GM11168 (cell line): ENCODE data around the gene SDHAF3.
"Not testable (repeated sequence)": the region's sequence is repeated elsewhere in the genome, so short reads cannot be mapped to it uniquely, and the experiment has no call there.

Experiments
- in situ Hi-C: fragments of 300-500 bp; cut with MboI; formaldehyde crosslinking; loops from one replicate; pipeline ENCODE4 v1.12.0; 2022; ENCODE audit warnings: low sequenced_read_pairs; ENCODE audit not compliant: unreplicated experiment

Gene SDHAF3

DNA sequence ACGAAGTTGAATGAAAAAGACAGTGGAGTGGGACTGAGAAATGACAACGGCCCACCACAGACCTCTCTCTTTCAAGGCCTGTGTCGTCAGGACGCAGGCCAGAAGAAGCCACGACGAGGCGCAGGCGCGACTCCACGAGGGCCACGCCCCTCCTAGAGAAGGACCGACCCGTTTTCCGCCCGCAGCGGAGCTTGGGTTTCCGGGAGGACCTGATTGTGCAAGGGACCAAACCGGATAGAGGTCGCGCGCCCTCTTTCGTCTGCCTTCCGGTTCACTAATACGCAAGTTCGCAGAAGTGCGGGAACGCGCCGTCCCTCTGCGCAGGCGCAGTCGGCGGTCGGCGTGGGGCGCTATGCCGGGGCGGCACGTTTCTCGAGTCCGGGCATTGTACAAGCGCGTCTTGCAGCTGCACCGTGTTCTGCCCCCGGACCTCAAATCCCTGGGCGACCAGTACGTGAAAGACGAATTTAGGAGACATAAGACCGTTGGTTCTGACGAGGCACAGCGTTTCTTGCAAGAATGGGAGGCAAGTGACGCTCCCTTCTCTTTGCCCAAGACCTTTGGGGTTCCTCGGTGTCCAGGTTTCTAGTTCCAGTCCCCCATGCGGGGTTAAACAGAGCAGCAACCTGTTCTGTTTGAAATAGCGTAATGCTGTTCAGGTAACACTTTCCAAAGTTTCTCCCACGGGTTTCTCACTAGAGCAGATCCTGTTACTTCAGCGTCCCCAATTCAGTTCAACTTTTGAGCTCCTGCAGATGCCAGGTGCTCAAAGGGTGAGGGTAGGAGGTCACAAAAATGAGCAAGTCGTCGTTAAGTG is at the start of gene SDHAF3:
Gene SDHAF3 (plus strand): TSS at position 327 of the 817 bp plus-strand sequence. CDS start 26 bp downstream, at position 353.
- in situ Hi-C loops: loop anchor here (10.0 kb wide), 1 partner anchor 727 kb away; no protein-coding TSS in a partner anchor

DNA sequence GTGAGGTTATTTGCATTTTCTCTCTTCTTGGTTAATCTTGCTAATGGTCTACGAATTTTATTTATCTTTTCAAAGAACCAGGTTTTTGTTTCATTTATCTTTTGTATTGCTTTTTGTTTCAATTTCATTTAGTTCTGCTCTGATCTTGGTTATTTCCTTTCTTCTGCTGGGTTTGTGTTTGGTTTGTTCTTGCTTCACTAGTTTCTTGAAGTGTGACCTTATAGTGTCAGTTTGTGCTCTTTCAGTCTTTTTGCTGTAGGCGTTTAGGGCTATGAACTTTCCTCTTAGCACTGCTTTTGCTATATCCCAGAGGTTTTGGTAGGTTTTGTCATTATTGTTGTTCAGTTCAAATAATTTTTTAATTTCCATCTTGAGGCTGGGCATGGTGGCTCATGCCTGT is 45.5 kb upstream of the SDHAF3 start:
- in situ Hi-C loops: not testable (repeated sequence)

GRCh38 chr7:97075928-97076327 is 41.6 kb upstream of the SDHAF3 start:
- in situ Hi-C loops: no loop called here

DNA sequence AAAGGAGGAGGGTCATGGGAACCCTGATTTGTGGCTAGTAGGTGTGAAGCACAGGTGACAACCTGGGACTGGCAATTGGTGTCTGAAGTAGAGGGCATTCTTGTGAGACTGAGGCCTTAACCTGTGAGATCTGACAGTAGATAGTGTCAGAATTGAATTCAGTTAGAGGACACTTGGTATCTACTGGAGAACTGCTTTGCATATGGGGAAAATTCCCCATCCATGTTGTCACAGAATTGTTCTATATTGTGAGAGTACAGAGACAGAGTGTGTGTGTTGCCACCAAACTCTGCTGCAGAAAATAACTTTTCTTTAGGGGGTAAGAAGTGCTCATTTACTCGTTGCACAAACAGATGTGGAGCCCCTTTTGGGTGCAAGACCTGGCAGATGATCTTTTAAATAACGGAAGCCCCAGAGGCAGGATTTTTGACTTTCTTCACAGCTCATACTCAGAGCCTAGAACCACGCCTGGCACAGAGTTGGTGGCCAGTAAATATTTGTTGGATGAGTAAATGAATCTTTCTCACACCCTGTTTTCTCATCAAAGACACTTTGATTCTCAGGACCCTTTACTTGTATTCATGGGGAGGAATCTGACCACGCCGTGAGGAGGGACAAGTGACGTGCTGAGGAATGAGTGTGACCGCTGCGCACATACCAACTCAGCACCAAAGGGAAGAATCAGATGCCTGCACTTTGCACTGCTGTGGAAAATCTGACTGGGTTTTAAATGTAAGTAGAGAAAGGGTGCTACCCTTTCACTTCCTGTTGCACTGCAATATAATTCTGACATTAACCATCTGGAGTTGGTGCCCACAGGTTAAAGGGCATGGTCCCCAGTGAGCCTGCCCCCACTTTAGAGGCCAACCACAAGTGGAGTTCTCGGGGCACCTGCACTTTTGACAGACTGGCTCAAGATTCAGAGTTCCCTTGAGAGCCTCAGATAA is 39.2 kb upstream of the SDHAF3 start:
- in situ Hi-C loops: no loop called here

DNA sequence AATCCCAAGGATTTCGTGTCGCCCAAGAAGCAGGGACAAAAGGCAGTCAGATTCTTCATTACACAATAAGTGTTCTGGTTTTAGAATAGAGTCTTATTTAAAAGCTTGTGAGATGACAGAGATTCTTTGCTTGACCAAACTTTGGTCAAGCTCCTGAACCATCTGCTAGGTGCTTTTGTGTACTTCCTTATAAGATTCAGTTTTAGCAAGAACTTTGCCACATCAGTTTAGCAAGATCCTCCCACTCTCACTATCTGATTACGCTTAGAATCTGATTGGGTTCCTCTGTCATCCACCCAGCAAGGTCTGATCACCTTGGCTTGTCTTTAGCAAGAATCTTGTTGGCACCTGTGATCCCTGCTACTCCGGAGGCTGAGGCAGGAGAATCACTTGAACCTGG is 38.2 kb upstream of the SDHAF3 start:
- in situ Hi-C loops: no loop called here

DNA sequence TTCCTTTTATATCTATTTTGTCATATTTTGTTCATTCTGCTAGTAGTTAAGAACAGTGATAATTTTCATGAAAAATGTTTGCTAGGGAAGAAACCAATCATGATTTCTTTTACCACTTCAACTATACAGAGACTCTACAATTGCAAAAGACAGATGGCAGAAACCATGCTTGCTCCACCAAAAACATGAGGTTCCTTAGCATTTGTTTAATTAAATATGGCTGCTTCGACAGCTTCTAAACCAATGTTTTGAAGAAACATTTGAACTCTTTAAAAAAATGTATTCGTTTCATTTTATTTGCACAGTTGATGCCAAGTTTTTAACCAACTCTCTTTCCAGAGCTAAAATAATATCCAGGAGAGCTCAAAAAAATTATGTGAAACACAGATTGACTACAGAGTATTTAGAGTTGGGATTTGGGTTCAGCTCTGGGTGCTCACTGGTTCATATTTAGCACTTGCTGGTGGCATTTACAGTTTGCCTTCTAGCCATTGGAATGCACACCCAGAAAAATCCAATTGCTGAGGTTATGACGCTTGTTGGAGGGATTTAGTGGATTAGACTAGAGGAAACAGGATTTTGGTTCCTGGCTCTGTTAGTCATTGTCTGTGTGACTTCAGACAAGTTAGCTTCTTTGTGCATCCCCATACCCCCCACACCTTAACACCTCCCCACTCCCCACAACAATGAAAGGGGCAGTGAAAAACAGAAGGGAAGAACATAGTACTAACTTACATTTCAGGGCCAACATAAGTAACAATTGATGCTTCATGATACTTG is 35.8 kb upstream of the SDHAF3 start:
- in situ Hi-C loops: no loop called here

- in situ Hi-C loops: no loop called here
These were observed 29.1 kb upstream of the SDHAF3 start for GRCh38 chr7:97088364-97088763.

DNA sequence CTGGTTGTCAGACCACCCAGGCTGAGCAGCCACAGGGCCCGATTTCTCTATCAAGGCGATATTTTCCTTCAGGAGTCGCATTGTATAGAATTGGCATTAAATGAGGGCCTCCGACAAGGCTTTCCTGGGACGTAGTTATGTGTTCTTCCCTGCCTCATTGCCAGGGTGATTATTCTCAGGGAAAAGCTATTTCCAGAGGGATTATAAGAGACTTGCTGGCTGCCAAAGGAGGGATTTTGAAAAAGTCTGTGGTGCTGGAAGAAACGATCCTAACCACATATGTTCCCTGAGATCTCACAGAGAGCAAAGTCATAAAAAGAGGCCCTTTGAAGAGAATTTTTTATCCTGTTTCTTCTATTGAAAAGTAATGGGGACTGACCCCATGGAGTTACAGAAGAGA is 27.7 kb upstream of the SDHAF3 start:
- in situ Hi-C loops: no loop called here

DNA sequence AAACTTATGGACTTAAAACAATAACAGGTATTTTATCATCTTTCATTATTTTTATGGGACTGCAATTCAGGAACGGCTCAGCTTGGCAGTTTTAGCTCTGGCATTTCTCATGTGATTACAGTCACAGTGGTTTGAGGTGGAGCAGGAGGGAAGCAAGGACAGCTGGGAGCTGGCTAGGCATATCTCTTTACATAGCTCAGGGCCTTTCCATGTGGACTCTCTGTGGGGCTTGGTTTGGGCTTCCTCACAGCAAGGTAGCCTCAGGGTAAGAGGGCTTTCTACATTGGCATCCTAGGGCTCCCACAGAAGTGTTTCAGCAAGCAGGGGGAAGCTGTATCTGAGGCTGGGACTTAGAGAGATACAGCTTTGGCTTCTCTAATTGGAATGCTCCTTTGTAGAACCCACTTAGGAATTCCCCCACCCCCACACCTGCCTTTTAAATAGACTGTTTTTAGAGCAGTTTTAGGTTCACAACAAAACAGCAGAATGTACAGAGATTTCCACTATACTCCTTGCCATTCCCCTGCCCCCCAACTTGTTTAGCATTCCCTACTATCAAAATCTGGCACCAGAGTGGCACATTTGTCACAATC is 26.6 kb upstream of the SDHAF3 start:
- in situ Hi-C loops: no loop called here

GRCh38 chr7:97094284-97094930 is 23.1 kb upstream of the SDHAF3 start:
- in situ Hi-C loops: no loop called here

- in situ Hi-C loops: no loop called here
These were observed 21.5 kb upstream of the SDHAF3 start for GRCh38 chr7:97096037-97096436.

DNA sequence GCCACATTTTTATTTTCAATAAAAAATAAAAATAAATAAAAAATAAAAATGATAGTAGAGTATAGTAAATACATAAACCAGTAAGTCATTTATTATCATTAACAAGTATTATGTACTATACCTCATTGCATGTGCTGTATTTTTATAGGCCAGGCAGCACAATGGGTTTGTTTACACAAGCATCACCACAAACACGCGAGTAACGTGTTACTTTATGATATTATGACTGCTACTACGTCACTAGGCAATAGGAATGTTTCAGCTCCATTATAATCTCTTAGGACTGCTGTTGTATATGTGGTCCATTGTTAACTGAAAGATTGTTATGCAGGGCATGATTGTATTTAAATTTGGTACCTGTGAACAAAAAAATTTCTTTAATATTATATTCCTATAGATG is 20.8 kb upstream of the SDHAF3 start:
- in situ Hi-C loops: no loop called here

GRCh38 chr7:97104719-97105238 is 12.7 kb upstream of the SDHAF3 start:
- in situ Hi-C loops: loop anchor here (5.0 kb wide), 1 partner anchor 73 kb away; no protein-coding TSS in a partner anchor

GRCh38 chr7:97107192-97107800 is 10.2 kb upstream of the SDHAF3 start:
- in situ Hi-C loops: no loop called here

GRCh38 chr7:97116308-97116707 is 1.2 kb upstream of the SDHAF3 start:
- in situ Hi-C loops: loop anchor here (10.0 kb wide), 1 partner anchor 728 kb away; no protein-coding TSS in a partner anchor

DNA sequence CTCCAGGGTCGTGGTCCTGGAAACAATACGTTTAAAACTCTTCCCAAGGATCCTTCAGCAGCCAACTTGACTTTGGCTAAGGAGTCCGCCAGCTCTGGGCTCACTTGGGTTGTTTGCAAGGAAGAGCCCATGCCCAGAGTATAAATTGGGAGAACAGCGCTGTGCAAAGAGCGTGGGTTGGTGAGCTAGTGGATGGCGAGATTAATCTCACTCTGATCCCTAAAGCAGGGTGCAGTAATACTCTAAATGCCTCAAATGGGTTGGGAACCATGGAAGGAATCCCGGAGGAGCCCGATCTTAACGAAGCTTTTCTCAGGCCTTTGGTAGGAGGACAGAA is 495 bp upstream of the SDHAF3 start:
- in situ Hi-C loops: loop anchor here (10.0 kb wide), 1 partner anchor 728 kb away; no protein-coding TSS in a partner anchor

DNA sequence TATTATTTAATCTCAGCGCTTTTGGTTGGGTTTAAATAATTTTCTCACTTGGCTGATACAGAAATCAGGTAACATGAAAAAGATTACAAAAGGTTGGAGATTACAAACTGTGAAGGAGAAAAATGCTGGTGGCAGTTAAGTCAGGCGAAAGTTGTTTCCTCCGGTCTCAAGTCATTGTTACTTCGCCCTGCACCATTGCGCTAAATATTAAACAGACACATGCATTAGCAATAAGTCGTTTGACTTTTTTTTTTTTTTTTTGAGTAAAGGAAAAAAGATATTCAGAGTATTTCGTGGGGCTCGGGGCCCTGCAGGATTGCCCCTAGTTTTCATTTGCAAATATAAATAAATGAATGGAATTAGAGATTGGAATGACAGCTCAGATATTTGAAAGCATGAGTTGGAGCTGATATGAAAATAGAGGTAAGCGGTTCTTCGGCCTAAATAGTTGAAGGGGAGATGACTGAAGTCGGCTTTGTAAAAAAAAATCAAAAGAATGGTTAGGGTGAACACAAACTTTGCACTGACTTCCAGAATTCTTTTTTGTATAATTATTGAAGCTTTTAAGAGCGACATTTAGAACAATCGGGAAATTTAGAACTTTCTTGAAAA is 914 bp downstream of the SDHAF3 start:
- in situ Hi-C loops: loop anchor here (10.0 kb wide), 1 partner anchor 726 kb away; no protein-coding TSS in a partner anchor

DNA sequence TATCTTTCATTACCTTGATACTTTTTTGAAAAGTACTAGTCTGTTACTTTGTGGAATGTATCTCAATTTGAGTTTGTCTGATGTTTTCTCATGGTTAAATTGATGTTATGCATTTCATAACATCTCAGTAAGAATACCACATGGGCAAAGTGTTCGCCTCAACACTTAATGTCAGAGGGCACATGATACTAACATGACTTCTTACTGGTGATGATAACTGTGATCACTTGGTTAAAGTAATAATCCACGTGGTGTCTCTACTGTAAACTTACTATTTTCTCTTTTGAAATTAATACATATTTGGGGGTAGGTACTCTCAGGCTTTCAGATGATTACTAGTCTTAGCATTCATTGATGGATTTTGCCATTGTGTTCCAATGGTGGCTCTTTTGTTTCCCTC is 2.2 kb downstream of the SDHAF3 start:
- in situ Hi-C loops: loop anchor here (10.0 kb wide), 1 partner anchor 725 kb away; no protein-coding TSS in a partner anchor
